HCT116 (cell line): ENCODE measurements around the gene LAMC3. TPM values are rescaled to one million over a fixed set of nuclear protein-coding genes. Genes with fewer than 3 reads are reported as not detected.

Experiments
- ATAC-seq: fragments of 200-7000 bp; cut with Tn5 transposase; 2 replicates; pipeline ENCODE4 v1.9.1; 2020; ENCODE audit warnings: mild to moderate bottlenecking, moderate library complexity
- BruUV-seq: library from RNA; stranded (reverse); fragments of 400-500 nt; replicated peaks from 2 replicates; lab custom pipeline; 2021; lab: Mats Ljungman, UMichigan
- CTCF ChIA-PET: fragments of 300-600 bp; sonication (Branson Sonifier 250); formaldehyde crosslinking; loops from one replicate; lab custom pipeline; 2021; ENCODE audit warnings: antibody characterized with exemption; lab: Charles Lee
- POLR2A ChIA-PET: fragments of 300-600, 350-600 bp; sonication (Branson Sonifier 250); formaldehyde crosslinking; loops from one replicate; lab custom pipeline; 2021; ENCODE audit warnings: antibody characterized with exemption; lab: Charles Lee
- RAD21 ChIA-PET, 2 experiments: fragments of 300-600 bp; sonication (Branson Sonifier 250); formaldehyde crosslinking; loops; one replicate each; lab custom pipeline; 2023; ENCODE audit warnings: low total read pairs in 2 of 2; ENCODE audit not compliant: uncharacterized antibody in 2 of 2, unreplicated experiment in 2 of 2, low non-redundant PET in 1 of 2; lab: Charles Lee
- DNase-seq: peaks from one replicate; pipeline ENCODE4 v3.0.0-alpha.2; 2010; ENCODE audit warnings: low read depth, low spot score
- H2AFZ ChIP-seq: fragments of 200-600 bp; shearing (Covaris generic), sonication (generic); 2 replicates; pipeline ENCODE4 v1.6.1; 2017; ENCODE audit warnings: low read depth, mixed run types, mixed read lengths, antibody characterized with exemption, low read length; ENCODE audit not compliant: poor library complexity, severe bottlenecking
- H3K27ac ChIP-seq: 2 replicates; pipeline ENCODE4 v1.5.1; 2012; ENCODE audit warnings: low read depth, low read length
- H3K27me3 ChIP-seq: fragments of 200-600 bp; sonication (generic); 2 replicates; pipeline ENCODE4 v1.6.1; 2016; ENCODE audit warnings: mixed run types, low read length, mixed read lengths; ENCODE audit not compliant: insufficient read depth
- H3K36me3 ChIP-seq, 2 experiments: fragments of 200-500 bp in 1 of 2; fragments of 200-600 bp in 1 of 2; sonication (Bioruptor generic) in 1 of 2; sonication (generic) in 1 of 2; 2 replicates each; pipeline versions ENCODE4 v1.5.1 to v1.6.1; 2014 to 2016; ENCODE audit warnings: low read length in 2 of 2, inconsistent platforms in 1 of 2, mixed read lengths in 1 of 2, mixed run types in 1 of 2; ENCODE audit not compliant: insufficient read depth in 2 of 2, control insufficient read depth in 1 of 2
- H3K4me1 ChIP-seq, 2 experiments: fragments of 200-600 bp in 1 of 2; sonication (generic) in 1 of 2; 2 replicates each; pipeline versions ENCODE4 v1.5.1 to v1.6.1; 2012 to 2017; ENCODE audit warnings: low read length in 2 of 2, inconsistent platforms in 1 of 2, mild to moderate bottlenecking in 1 of 2, mixed read lengths in 1 of 2, mixed run types in 1 of 2, moderate library complexity in 1 of 2; ENCODE audit not compliant: insufficient read depth in 2 of 2, control insufficient read depth in 1 of 2
- H3K4me2 ChIP-seq: fragments of 200-600 bp; sonication (generic); 2 replicates; pipeline ENCODE4 v1.6.1; 2017; ENCODE audit warnings: mixed run types, low read length, mixed read lengths
- H3K4me3 ChIP-seq, 2 experiments: fragments of 200-600 bp in 1 of 2; sonication (generic) in 1 of 2; replicated peaks in 1 of 2; 2 replicates each; pipeline ENCODE4 v1.5.1; 2011 to 2016; ENCODE audit warnings: low read length in 2 of 2, control low read depth in 1 of 2, low read depth in 1 of 2, mild to moderate bottlenecking in 1 of 2, mixed read lengths in 1 of 2, mixed run types in 1 of 2
- H3K79me2 ChIP-seq: fragments of 200-600 bp; sonication (generic); 2 replicates; pipeline ENCODE4 v1.6.1; 2017; ENCODE audit warnings: mild to moderate bottlenecking, mixed run types, low read length, moderate library complexity, mixed read lengths; ENCODE audit not compliant: insufficient read depth
- H3K9ac ChIP-seq: fragments of 200-600 bp; sonication (generic); 2 replicates; pipeline ENCODE4 v1.6.1; 2016; ENCODE audit warnings: low read length, mixed read lengths
- H3K9me2 ChIP-seq: fragments of 200-600 bp; sonication (generic), shearing (Covaris generic); 2 replicates; pipeline ENCODE4 v1.6.1; 2017; ENCODE audit warnings: mixed run types, mild to moderate bottlenecking, moderate library complexity; ENCODE audit not compliant: insufficient read depth
- H3K9me3 ChIP-seq, 2 experiments: fragments of 200-500 bp in 1 of 2; fragments of 200-600 bp in 1 of 2; sonication (Bioruptor generic) in 1 of 2; sonication (generic) in 1 of 2; 2 replicates each; pipeline ENCODE4 v1.6.1; 2014 to 2017; ENCODE audit warnings: low read length in 2 of 2, mixed read lengths in 2 of 2, inconsistent platforms in 1 of 2, low read depth in 1 of 2, mild to moderate bottlenecking in 1 of 2, mixed run types in 1 of 2, moderate library complexity in 1 of 2; ENCODE audit not compliant: control insufficient read depth in 1 of 2, insufficient read depth in 1 of 2
- H4K20me1 ChIP-seq: fragments of 200-600 bp; sonication (generic), shearing (Covaris generic); 2 replicates; pipeline ENCODE4 v1.6.1; 2017; ENCODE audit warnings: mixed run types, mild to moderate bottlenecking, moderate library complexity; ENCODE audit not compliant: insufficient read depth
- CTCF ChIP-seq, 3 experiments: fragments of 200-600 bp in 1 of 3; sonication (generic) in 1 of 3; IDR thresholded peaks in 2 of 3; conservative IDR thresholded peaks in 1 of 3; 2 replicates each; pipeline ENCODE4 v1.5.1; 2012 to 2017; ENCODE audit warnings: low read depth in 2 of 3, low read length in 2 of 3, antibody characterized with exemption in 1 of 3, borderline replicate concordance in 1 of 3, control low read depth in 1 of 3, mild to moderate bottlenecking in 1 of 3, mixed read lengths in 1 of 3, mixed run types in 1 of 3, moderate library complexity in 1 of 3; ENCODE audit not compliant: insufficient read depth in 1 of 3
- EZH2phosphoT487 ChIP-seq: fragments of 200-600 bp; IDR thresholded peaks from 2 replicates; pipeline ENCODE4 v1.6.1; 2018; ENCODE audit warnings: antibody characterized with exemption, borderline replicate concordance
- FOSL1 ChIP-seq: IDR thresholded peaks from 2 replicates; pipeline ENCODE4 v1.6.1; 2012; ENCODE audit warnings: low read depth
- JUND ChIP-seq: IDR thresholded peaks from 2 replicates; pipeline ENCODE4 v1.6.1; 2012
- POLR2A ChIP-seq: IDR thresholded peaks from 2 replicates; pipeline ENCODE4 v1.7.0; 2011; ENCODE audit warnings: borderline replicate concordance; ENCODE audit not compliant: insufficient read depth, insufficient read length; ENCODE audit errors: extremely low read depth
- POLR2AphosphoS5 ChIP-seq: IDR thresholded peaks from 2 replicates; pipeline ENCODE4 v1.6.1; 2011; ENCODE audit warnings: mild to moderate bottlenecking, low read depth, low read length, moderate library complexity
- SIN3A ChIP-seq: IDR thresholded peaks from 2 replicates; pipeline ENCODE4 v1.6.1; 2012; ENCODE audit warnings: low read depth
- SP1 ChIP-seq: IDR thresholded peaks from 2 replicates; pipeline ENCODE4 v1.6.1; 2012; ENCODE audit warnings: low read depth
- YY1 ChIP-seq: IDR thresholded peaks from 2 replicates; pipeline ENCODE4 v1.6.1; 2011; ENCODE audit warnings: low read length, low read depth, moderate library complexity, mild to moderate bottlenecking; ENCODE audit not compliant: insufficient replicate concordance; ENCODE audit errors: extremely low read depth
- ZFX ChIP-seq: fragments of 450-650 bp; IDR thresholded peaks from 2 replicates; pipeline ENCODE4 v1.6.1; 2017
- intact Hi-C: fragments of 100-400 bp; cut with micrococcal nuclease; formaldehyde crosslinking; loops from 2 replicates; pipeline ENCODE4 v1.10.0; 2022
- total RNA-seq: library from RNA; stranded (reverse); gene quantifications from one replicate; pipeline ENCODE4 v1.2.1, GENCODE V29; 2021; ENCODE audit not compliant: unreplicated experiment

Gene LAMC3
- total RNA-seq, 1 experiment from 2014 or later, result 7.7 TPM

GRCh38 chr9:131085370-131086122, 76.6 kb downstream of the LAMC3 start:
- DNase-seq (no peak), ATAC-seq (no peak)
- Histone ChIP-seq H3K9ac (no peak overlapping the region), H3K27me3 (no peaks in the 10 kb centered on the region), H3K27ac (no peak overlapping the region), H4K20me1 (no peaks in the 10 kb centered on the region), H3K4me3 (no peak overlapping the region), H2AFZ (no peak overlapping the region), H3K36me3 (no peaks in the 10 kb centered on the region), H3K4me2 (no peak overlapping the region), H3K9me2 (no peaks in the 10 kb centered on the region), H3K4me1 (peaks cover 11 to 15% of the 10 kb centered on the region in 2 experiments), H3K9me3 (no peaks in the 10 kb centered on the region), H3K79me2 (no peaks in the 10 kb centered on the region)
- intact Hi-C loops, result no loop called here
- no TSS peak for BruUV-seq
- ChIA-PET POLR2A (no interaction called here), CTCF (no interaction called here), RAD21 (no interaction called here)
- no peak for TF ChIP-seq SP1
- no peak for TF ChIP-seq CTCF (IDR thresholded peaks at IDR 0.05 in 2 of 3, conservative IDR thresholded peaks at IDR 0.05 in 1 of 3; ENCODE audit: borderline replicate concordance in 1 of 3, insufficient read depth in 1 of 3, low read depth in 2 of 3, low read length in 2 of 3)
- TF ChIP-seq YY1, result no peak
- no peak for TF ChIP-seq SIN3A
- no peak for TF ChIP-seq POLR2A
- TF ChIP-seq EZH2phosphoT487, result no peak
- no peak for TF ChIP-seq FOSL1
- no peak for TF ChIP-seq JUND
- no peak for TF ChIP-seq ZFX
- no peak for TF ChIP-seq POLR2AphosphoS5
